Stimulated activated CD8-positive, alpha-beta memory T cell treated with anti-CD3 and anti-CD28 coated beads, Interleukin-12 subunit alpha, Interleukin-12 subunit beta, amount 100 ng/mL, for 24 hours (primary cell): ENCODE data around the gene POLG2.
"Not testable (repeated sequence)": the region's sequence is repeated elsewhere in the genome, so short reads cannot be mapped to it uniquely, and the experiment has no call there.

Experiments used
- DNase-seq: peaks from one replicate; pipeline ENCODE4 v3.0.0-alpha.2; 2020; ENCODE audit errors: extremely low read depth

The POLG2 gene

DNA sequence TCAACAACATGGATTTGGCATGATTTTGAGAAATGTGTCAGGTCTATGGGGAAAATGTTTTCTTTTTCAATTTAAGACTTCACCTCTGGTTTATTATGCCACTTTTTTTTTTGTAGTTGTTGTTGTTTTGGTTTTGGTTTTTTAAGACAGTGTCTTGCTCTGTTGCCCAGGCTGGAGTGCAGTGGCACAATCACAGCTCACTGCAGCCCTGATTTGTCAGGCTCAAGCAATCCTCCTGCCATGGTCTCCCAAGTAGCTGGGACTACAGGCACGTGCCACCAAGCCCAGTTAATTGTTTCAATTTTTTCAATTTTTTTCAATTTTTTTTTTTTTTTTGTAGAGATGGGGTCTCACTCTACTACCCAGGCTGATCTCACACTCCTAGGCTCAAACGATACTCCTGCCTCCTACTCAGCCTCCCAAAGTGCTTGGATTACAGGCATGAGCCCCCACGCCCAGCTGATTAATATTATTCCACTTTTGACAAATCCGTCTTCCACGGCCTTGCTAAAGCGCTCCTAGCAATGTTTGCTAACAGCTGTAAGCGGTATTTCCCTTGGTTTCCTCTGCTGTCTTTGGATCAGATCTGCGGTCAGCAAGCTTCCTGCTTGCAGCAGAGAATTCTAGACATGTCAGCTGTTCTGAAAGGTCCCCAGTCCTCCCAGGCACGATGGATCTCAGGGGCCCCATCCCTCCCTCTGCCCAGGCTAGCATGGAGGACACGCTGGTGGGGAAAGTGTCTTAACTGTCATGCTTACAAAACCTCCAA lies 54.9 kb downstream of the POLG2 start:
- no peak for DNase-seq

DNA sequence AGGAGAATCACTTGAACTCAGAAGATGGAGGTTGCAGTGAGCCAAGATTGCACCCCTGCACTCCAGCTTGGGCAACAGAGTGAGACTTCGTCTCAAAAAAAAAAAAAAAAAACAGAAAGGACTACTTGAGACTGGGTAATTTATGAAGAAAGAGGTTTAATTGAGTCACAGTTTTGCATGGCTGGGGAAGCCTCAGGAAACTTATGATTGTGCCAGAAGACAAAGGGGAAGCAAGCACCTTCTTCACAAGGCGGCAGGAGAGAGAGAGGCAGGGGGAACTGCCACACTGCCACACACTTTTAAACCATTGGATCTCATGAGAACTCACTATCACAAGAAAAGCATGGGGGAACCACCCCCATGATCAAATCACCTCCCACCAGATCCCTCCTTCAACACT lies 56.9 kb downstream of the POLG2 start:
- DNase-seq, result no peak

DNA sequence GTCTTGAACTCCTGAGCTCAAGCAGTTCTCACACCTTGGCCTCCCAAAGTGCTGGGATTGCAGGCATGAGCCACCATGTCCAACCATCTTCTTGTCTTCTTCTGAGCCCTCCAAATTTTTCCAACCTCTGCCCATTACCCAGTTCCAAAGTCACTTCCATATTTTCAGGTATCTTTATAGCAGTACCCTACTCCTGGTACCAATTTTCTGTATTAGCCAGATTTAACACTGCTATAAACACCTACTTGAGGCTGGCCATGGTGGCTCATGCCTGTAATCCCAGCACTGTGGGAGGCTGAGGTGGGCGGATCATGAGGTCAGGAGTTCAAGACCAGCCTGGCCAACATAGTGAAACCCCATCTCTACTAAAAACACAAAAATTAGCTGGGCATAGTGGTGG lies 57.3 kb downstream of the POLG2 start:
- DNase-seq, result not testable (repeated sequence)

DNA sequence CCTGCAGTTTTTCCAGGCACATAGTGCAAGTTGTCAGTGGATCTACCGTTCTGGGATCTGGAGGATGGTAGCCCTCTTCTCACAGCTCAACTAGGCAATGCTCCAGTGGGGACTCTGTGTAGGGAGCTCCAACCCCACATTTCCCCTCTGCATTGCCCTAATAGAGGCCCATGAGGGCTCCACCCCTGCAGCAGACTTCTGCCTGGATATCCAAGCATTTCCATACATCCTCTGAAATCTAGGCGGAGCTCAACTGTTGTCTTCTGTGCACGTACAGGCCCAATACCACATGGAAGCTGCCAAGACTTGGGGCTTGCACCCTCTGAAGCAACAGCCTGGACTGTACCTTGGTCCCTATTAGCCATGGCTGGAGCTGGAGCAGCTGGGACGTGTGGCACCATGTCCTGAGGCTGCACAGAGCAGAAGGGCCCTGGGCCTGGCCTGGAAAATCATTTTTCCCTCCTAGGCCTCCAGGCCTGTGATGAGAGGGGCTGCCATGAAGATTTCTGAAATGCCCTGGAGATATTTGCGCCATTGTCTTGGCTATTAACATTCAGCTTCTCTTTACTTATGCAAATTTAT lies 58.8 kb downstream of the POLG2 start:
- no peak for DNase-seq

DNA sequence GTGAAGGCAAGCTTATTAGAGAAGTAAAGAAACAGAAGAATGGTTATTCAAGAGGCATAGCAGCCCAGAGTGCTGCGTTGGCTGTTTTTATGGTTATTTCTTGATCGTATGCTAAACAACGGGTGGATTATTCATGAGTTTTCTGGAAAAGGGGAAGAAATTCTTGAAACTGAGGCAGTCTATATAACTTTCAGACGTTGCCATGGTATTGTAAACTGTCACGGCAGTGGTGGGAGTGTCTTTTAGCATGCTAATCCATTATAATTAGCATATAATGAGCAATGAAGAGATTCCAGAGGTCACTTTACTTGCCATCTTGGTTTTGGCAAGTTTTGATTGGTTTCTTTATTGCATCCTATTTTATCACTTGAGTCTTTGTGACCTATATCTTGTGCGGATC lies 65.3 kb downstream of the POLG2 start:
- DNase-seq, result no peak

DNA sequence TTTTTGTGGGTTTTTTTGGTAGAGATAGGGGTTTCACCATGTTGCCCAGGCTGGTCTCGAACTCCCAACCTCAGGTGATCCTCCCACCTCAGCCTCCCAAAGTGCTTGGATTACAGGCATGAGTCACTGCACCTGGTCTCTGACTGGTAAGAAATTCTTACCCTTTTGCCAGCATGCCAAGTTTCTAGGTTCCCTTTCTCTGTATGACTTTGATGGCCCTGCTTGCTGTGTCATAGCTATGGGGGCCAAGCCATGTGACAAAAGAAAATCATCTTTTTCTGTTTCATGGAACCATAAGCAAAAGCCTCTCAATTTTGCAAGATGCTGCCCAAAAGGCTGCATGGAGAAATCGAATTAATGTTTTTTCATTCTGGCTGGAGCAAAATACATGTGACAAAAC lies 66.8 kb downstream of the POLG2 start:
- not testable (repeated sequence) for DNase-seq

DNA sequence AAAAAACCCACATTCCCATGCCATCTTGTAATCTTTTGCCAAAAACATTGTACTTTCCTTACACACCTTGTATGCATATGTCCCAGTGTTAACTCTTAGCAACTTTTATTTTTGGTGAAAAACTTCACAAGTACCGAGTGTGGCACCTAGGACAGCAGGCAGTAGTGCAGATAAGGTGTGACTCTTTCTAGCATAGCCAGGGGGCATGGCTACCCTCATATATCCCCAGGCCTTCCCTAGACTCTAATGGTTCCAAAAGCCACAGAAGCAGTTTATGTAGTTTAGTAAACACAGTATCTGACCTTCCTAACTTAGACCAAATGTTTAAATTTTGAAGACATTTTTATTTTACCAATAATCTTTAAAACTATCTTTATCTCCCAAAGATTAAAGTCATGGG lies 68.4 kb downstream of the POLG2 start:
- DNase-seq, result no peak
